Tibial nerve (tissue), 4 donors: ENCODE data around the gene PLCH2. TPM values are rescaled to one million over a fixed set of nuclear protein-coding genes. Genes with fewer than 3 reads are reported as not detected.

Source experiments
- DNase-seq, 2 donors: peaks; one replicate each; pipeline ENCODE4 v3.0.0-alpha.2; 2019; ENCODE audit warnings: low spot score in 2 of 2
- H3K27ac ChIP-seq, 4 donors: fragments of 200-600 bp; sonication (generic) in 3 of 4; one replicate each; pipeline ENCODE4 v1.5.1; 2017 to 2019; ENCODE audit warnings: mild to moderate bottlenecking in 1 of 4
- H3K27me3 ChIP-seq, 2 donors: fragments of 200-600 bp; sonication (generic) in 1 of 2; one replicate each; pipeline versions ENCODE4 v1.5.1 to v1.6.0; 2017 to 2019
- H3K36me3 ChIP-seq, 3 donors: fragments of 200-600 bp; sonication (generic); one replicate each; pipeline ENCODE4 v1.5.1; 2018 to 2019
- H3K4me1 ChIP-seq, 4 donors: fragments of 200-600 bp; sonication (generic) in 3 of 4; one replicate each; pipeline ENCODE4 v1.5.1; 2017 to 2019
- H3K4me3 ChIP-seq, 4 donors: fragments of 200-600 bp; sonication (generic) in 3 of 4; one replicate each; pipeline ENCODE4 v1.5.1; 2017 to 2019; ENCODE audit warnings: mild to moderate bottlenecking in 1 of 4, moderate library complexity in 1 of 4
- H3K9me3 ChIP-seq, 4 donors: fragments of 200-600 bp; sonication (generic) in 3 of 4; one replicate each; pipeline ENCODE4 v1.5.1; 2017 to 2019
- CTCF ChIP-seq, 5 experiments: fragments of 200-600 bp in 3 of 5; fragments of 450-650 bp in 2 of 5; sonication (generic) in 3 of 5; IDR thresholded peaks; one replicate each; pipeline ENCODE4 v1.5.1; 2016 to 2019; ENCODE audit warnings: antibody characterized with exemption in 5 of 5, mild to moderate bottlenecking in 3 of 5, moderate library complexity in 2 of 5
- EP300 ChIP-seq, 2 donors: sonication (generic); formaldehyde crosslinking; IDR thresholded peaks; one replicate each; pipeline ENCODE4 v1.6.1; 2017; ENCODE audit warnings: antibody characterized with exemption in 2 of 2, mild to moderate bottlenecking in 1 of 2
- POLR2A ChIP-seq, 2 donors: fragments of 450-650 bp; IDR thresholded peaks; one replicate each; pipeline ENCODE4 v1.6.1; 2017; ENCODE audit warnings: antibody characterized with exemption in 2 of 2, mild to moderate bottlenecking in 2 of 2, moderate library complexity in 2 of 2
- WGBS, 2 donors: methylation state at CpG; one replicate each; pipeline ENCODE4 v1.1.5; 2018; 5-methylcytosine and 5-hydroxymethylcytosine counted together
- total RNA-seq, 4 donors: library from RNA; depleted of rRNA; stranded (reverse); fragments of >200 nt; gene quantifications; one replicate each; pipeline ENCODE4 v1.1.0, GENCODE V29; 2016

Gene PLCH2
- total RNA-seq, 4 donors from 2014 or later: 0.21 to 0.59 (median 0.26) TPM

- H3K4me1 ChIP-seq: no peaks in the 10 kb centered on the region
- H3K27me3 ChIP-seq: peaks cover 0 to 89% of the 10 kb centered on the region in 2 donors
- 2 to 15% methylated on average over 4 to 12 of the region's 16 CpGs for WGBS, 2 donors
- H3K36me3 ChIP-seq: no peaks in the 10 kb centered on the region
- H3K4me3 ChIP-seq: no peak overlapping the region
- peaks cover 0 to 12% (median 0%) of the 10 kb centered on the region in 4 donors for H3K9me3 ChIP-seq
- H3K27ac ChIP-seq: no peak overlapping the region
- TF ChIP-seq EP300 (IDR thresholded peaks at IDR 0.05): no peak
- no peak for TF ChIP-seq CTCF (IDR thresholded peaks at IDR 0.05)
- no peak for TF ChIP-seq POLR2A (IDR thresholded peaks at IDR 0.05)
- DNase-seq: no peak
These were observed 43.6 kb upstream of the PLCH2 start for GRCh38 chr1:2432441-2432844.

GRCh38 chr1:2433196-2433595 is 42.9 kb upstream of the PLCH2 start:
- H3K4me3 ChIP-seq: no peak overlapping the region
- H3K27me3 ChIP-seq: peaks cover 0 to 83% of the 10 kb centered on the region in 2 donors
- H3K9me3 ChIP-seq: peaks cover 0 to 12% (median 0%) of the 10 kb centered on the region in 4 donors
- 63 to 76% methylated on average over 12 to 13 of the region's 13 CpGs for WGBS, 2 donors
- no peak for DNase-seq
- no peaks in the 10 kb centered on the region for H3K4me1 ChIP-seq
- TF ChIP-seq CTCF (IDR thresholded peaks at IDR 0.05) (no peak), EP300 (IDR thresholded peaks at IDR 0.05) (no peak), POLR2A (IDR thresholded peaks at IDR 0.05) (no peak)
- no peaks in the 10 kb centered on the region for H3K36me3 ChIP-seq
- H3K27ac ChIP-seq: no peak overlapping the region

- peaks cover 0 to 12% (median 0%) of the 10 kb centered on the region in 4 donors for H3K9me3 ChIP-seq
- 67 to 75% methylated on average over 18 to 27 of the region's 34 CpGs for WGBS, 2 donors
- peaks cover 0 to 74% of the 10 kb centered on the region in 2 donors for H3K27me3 ChIP-seq
- no peak for DNase-seq
- no peaks in the 10 kb centered on the region for H3K36me3 ChIP-seq
- H3K4me3 ChIP-seq: no peak overlapping the region
- no peak overlapping the region for H3K27ac ChIP-seq
- no peaks in the 10 kb centered on the region for H3K4me1 ChIP-seq
- TF ChIP-seq POLR2A (IDR thresholded peaks at IDR 0.05): no peak
- TF ChIP-seq EP300 (IDR thresholded peaks at IDR 0.05): no peak
- no peak for TF ChIP-seq CTCF (IDR thresholded peaks at IDR 0.05)
These were observed 42.0 kb upstream of the PLCH2 start for GRCh38 chr1:2433936-2434655.

GRCh38 chr1:2435091-2435490 is 41.0 kb upstream of the PLCH2 start:
- no peak for TF ChIP-seq EP300 (IDR thresholded peaks at IDR 0.05)
- TF ChIP-seq POLR2A (IDR thresholded peaks at IDR 0.05): no peak
- TF ChIP-seq CTCF (IDR thresholded peaks at IDR 0.05): no peak
- no peak overlapping the region for H3K27ac ChIP-seq
- no peaks in the 10 kb centered on the region for H3K36me3 ChIP-seq
- H3K27me3 ChIP-seq: peaks cover 0 to 64% of the 10 kb centered on the region in 2 donors
- H3K4me3 ChIP-seq: no peak overlapping the region
- no peak for DNase-seq
- 51 to 54% methylated on average over 3 to 9 of the region's 9 CpGs for WGBS, 2 donors
- H3K9me3 ChIP-seq: peaks cover 0 to 2% (median 0%) of the 10 kb centered on the region in 4 donors
- no peaks in the 10 kb centered on the region for H3K4me1 ChIP-seq

- 59 to 84% methylated on average over 2 of the region's 2 CpGs for WGBS, 2 donors
- no peaks in the 10 kb centered on the region for H3K36me3 ChIP-seq
- no peak for DNase-seq
- no peak overlapping the region for H3K4me3 ChIP-seq
- H3K9me3 ChIP-seq: no peaks in the 10 kb centered on the region
- TF ChIP-seq EP300 (IDR thresholded peaks at IDR 0.05): no peak
- TF ChIP-seq CTCF (IDR thresholded peaks at IDR 0.05): no peak
- TF ChIP-seq POLR2A (IDR thresholded peaks at IDR 0.05): no peak
- no peaks in the 10 kb centered on the region for H3K4me1 ChIP-seq
- no peak overlapping the region for H3K27ac ChIP-seq
- peaks cover 0 to 58% of the 10 kb centered on the region in 2 donors for H3K27me3 ChIP-seq
These were observed 40.2 kb upstream of the PLCH2 start for GRCh38 chr1:2435746-2436355.
